HepG2 (cell line): Measurements from ENCODE around the gene YIF1B. TPM values are rescaled to one million over a fixed set of nuclear protein-coding genes. Genes with fewer than 3 reads are reported as not detected.

Source experiments
- BRD4 ChIP-seq: sonication (generic); formaldehyde crosslinking; IDR thresholded peaks from 2 replicates; pipeline ENCODE4 v1.4.0; 2020; ENCODE audit warnings: missing genetic modification reagents
- CC2D1A ChIP-seq: sonication (generic); formaldehyde crosslinking; IDR thresholded peaks from 2 replicates; pipeline ENCODE4 v1.8.1; 2023; ENCODE audit warnings: mild to moderate bottlenecking, missing genetic modification reagents
- CHD2 ChIP-seq: IDR thresholded peaks from 2 replicates; pipeline ENCODE4 v1.6.1; 2011; ENCODE audit warnings: low read depth, low read length, improper control_type of control experiment
- FOXO1 ChIP-seq: sonication (generic); formaldehyde crosslinking; IDR thresholded peaks from 2 replicates; pipeline ENCODE4 v1.4.0; 2020; ENCODE audit warnings: missing genetic modification reagents
- HDAC1 ChIP-seq: sonication (generic); formaldehyde crosslinking; IDR thresholded peaks from 2 replicates; pipeline ENCODE4 v1.5.1; 2020; ENCODE audit warnings: mild to moderate bottlenecking, missing genetic modification reagents
- HDAC2 ChIP-seq: sonication (generic); formaldehyde crosslinking; IDR thresholded peaks from 2 replicates; pipeline ENCODE4 v1.4.0; 2020; ENCODE audit warnings: missing genetic modification reagents
- ISX ChIP-seq: sonication (generic); formaldehyde crosslinking; conservative IDR thresholded peaks from 2 replicates; pipeline ENCODE4 v1.5.0; 2020; ENCODE audit warnings: missing genetic modification reagents
- MAF1 ChIP-seq: sonication (generic); formaldehyde crosslinking; IDR thresholded peaks from 2 replicates; pipeline ENCODE4 v1.5.0; 2020; ENCODE audit warnings: missing genetic modification reagents, borderline replicate concordance
- MED8 ChIP-seq: sonication (generic); formaldehyde crosslinking; IDR thresholded peaks from 2 replicates; pipeline ENCODE4 v1.8.1; 2023; ENCODE audit warnings: mild to moderate bottlenecking, missing genetic modification reagents; ENCODE audit not compliant: insufficient replicate concordance
- NFIC ChIP-seq: IDR thresholded peaks from 2 replicates; pipeline ENCODE4 v1.6.1; 2012; ENCODE audit warnings: mild to moderate bottlenecking, low read length, inconsistent platforms
- NFKB2 ChIP-seq: sonication (generic); formaldehyde crosslinking; IDR thresholded peaks from 2 replicates; pipeline ENCODE4 v1.4.0; 2020; ENCODE audit warnings: missing genetic modification reagents, borderline replicate concordance
- PAXIP1 ChIP-seq: sonication (generic); formaldehyde crosslinking; conservative IDR thresholded peaks from 2 replicates; pipeline ENCODE4 v1.4.0; 2020; ENCODE audit warnings: mild to moderate bottlenecking, missing genetic modification reagents, moderate library complexity
- PLRG1 ChIP-seq: fragments of 450-650 bp; conservative IDR thresholded peaks from 2 replicates; pipeline ENCODE4 v1.6.1; 2016
- POGZ ChIP-seq: sonication (generic); formaldehyde crosslinking; IDR thresholded peaks from 2 replicates; pipeline ENCODE4 v1.4.0; 2020; ENCODE audit warnings: mild to moderate bottlenecking, missing genetic modification reagents
- PRDM15 ChIP-seq: sonication (generic); formaldehyde crosslinking; IDR thresholded peaks from 2 replicates; pipeline ENCODE4 v1.4.0; 2020; ENCODE audit warnings: missing genetic modification reagents
- ZNF17 ChIP-seq: sonication (generic); formaldehyde crosslinking; IDR thresholded peaks from 2 replicates; pipeline ENCODE4 v1.5.0; 2020; ENCODE audit warnings: mild to moderate bottlenecking, missing genetic modification reagents
- ZNF235 ChIP-seq: sonication (generic); formaldehyde crosslinking; IDR thresholded peaks from 2 replicates; pipeline ENCODE4 v1.8.1; 2023; ENCODE audit warnings: mild to moderate bottlenecking, missing genetic modification reagents, borderline replicate concordance
- ZNF276 ChIP-seq: sonication (generic); formaldehyde crosslinking; IDR thresholded peaks from 2 replicates; pipeline ENCODE4 v1.4.0; 2020; ENCODE audit warnings: mild to moderate bottlenecking, low read depth, missing genetic modification reagents
- ZNF44 ChIP-seq: sonication (generic); formaldehyde crosslinking; IDR thresholded peaks from 2 replicates; pipeline ENCODE4 v1.5.1; 2020; ENCODE audit warnings: mild to moderate bottlenecking, missing genetic modification reagents
- ZNF484 ChIP-seq: sonication (generic); formaldehyde crosslinking; IDR thresholded peaks from 2 replicates; pipeline ENCODE4 v1.5.1; 2020; ENCODE audit warnings: mild to moderate bottlenecking, low read depth, missing genetic modification reagents, borderline replicate concordance
- ZNF749 ChIP-seq: sonication (generic); formaldehyde crosslinking; IDR thresholded peaks from 2 replicates; pipeline ENCODE4 v1.8.0; 2022; ENCODE audit warnings: mild to moderate bottlenecking, missing genetic modification reagents, moderate library complexity, borderline replicate concordance
- ZNF766 ChIP-seq: sonication (generic); formaldehyde crosslinking; IDR thresholded peaks from 2 replicates; pipeline ENCODE4 v1.5.0; 2020; ENCODE audit warnings: missing genetic modification reagents, borderline replicate concordance
- polyA plus RNA-seq, 8 experiments: library from polyadenylated mRNA; depleted of rRNA in 3 of 8; stranded (reverse) in 7 of 8; unstranded in 1 of 8; fragments of >200 nt; fragmentation: Illumina TruSeq in 4 of 8; extraction: Trizol in 4 of 8; gene quantifications; 2 replicates each; pipeline versions ENCODE4 v1.2.1 to v1.2.3, GENCODE V29; 2011 to 2016; ENCODE audit warnings: low read depth in 4 of 8, missing spikeins in 1 of 8, mixed read lengths in 1 of 8; ENCODE audit not compliant: insufficient read depth in 1 of 8
- total RNA-seq, 5 experiments: library from RNA; depleted of rRNA; stranded (reverse); fragments of >200 nt; fragmentation: Illumina TruSeq; extraction: Trizol; gene quantifications; 2 replicates each; pipeline ENCODE4 v1.2.3, GENCODE V29; 2016; ENCODE audit warnings: low read depth in 1 of 5

YIF1B gene
- total and polyA plus RNA-seq, 2 of the 13 experiments (the other 11 are each of a cell fraction or from before 2014, with no cell fraction given): 41.4 to 85.2 TPM

- TF ChIP-seq PRDM15 (CRISPR knock-in tag) (no peak), ZNF484 (CRISPR knock-in tag) (no peak), ZNF276 (CRISPR knock-in tag) (no peak), POGZ (CRISPR knock-in tag) (no peak; the same call in 1 of the 2 replicates), MAF1 (CRISPR knock-in tag) (no peak), ZNF17 (CRISPR knock-in tag) (no peak), CC2D1A (no peak), ZNF749 (CRISPR knock-in tag) (no peak), ZNF766 (CRISPR knock-in tag) (no peak), PLRG1 (no peak), CHD2 (no peak), BRD4 (CRISPR knock-in tag) (no peak), NFIC (no peak), PAXIP1 (CRISPR knock-in tag) (no peak), NFKB2 (CRISPR knock-in tag) (peak; percentile 48; the same call in 1 of the 2 replicates), FOXO1 (0 out of 2 replicates have a peak, but pooled peaks have one; percentile 60), ZNF235 (CRISPR knock-in tag) (no peak), HDAC2 (CRISPR knock-in tag) (0 out of 2 replicates have a peak, but pooled peaks have one; percentile 20), ISX (CRISPR knock-in tag) (no peak), HDAC1 (CRISPR knock-in tag) (peak; percentile 26; the same call in 1 of the 2 replicates), MED8 (CRISPR knock-in tag) (no peak), ZNF44 (no peak)
Observed at GRCh38 chr19:38336638-38337359, 21.1 kb upstream of the YIF1B start (continued).
